Activated CD8-positive, alpha-beta T cell treated with anti-CD3 and anti-CD28 coated beads, Interleukin-2, amount 10 ng/mL, durations not matched to agents 7 days and 5 days (primary cell): ENCODE data around the gene SLC30A3. TPM values are rescaled to one million over a fixed set of nuclear protein-coding genes. Genes with fewer than 3 reads are reported as not detected.

Experiments used
- ATAC-seq: fragments of 150-1000 bp; cut with Tn5 transposase; one replicate; pipeline ENCODE4 v1.10.0; 2021; ENCODE audit warnings: moderate library complexity
- CTCF ChIA-PET: fragments of 350-600 bp; sonication (Branson Sonifier 250); formaldehyde crosslinking; loops from one replicate; lab custom pipeline; 2021; ENCODE audit warnings: antibody characterized with exemption; lab: Charles Lee
- POLR2A ChIA-PET: fragments of 350-600 bp; sonication (Branson Sonifier 250); formaldehyde crosslinking; loops from one replicate; lab custom pipeline; 2021; ENCODE audit warnings: antibody characterized with exemption; lab: Charles Lee
- DNase-seq: peaks from one replicate; pipeline ENCODE4 v3.0.0-alpha.2; 2020
- H3K27ac Mint-ChIP-seq: one replicate; pipeline ENCODE4 v1.8.0; 2021; ENCODE audit warnings: mild to moderate bottlenecking, mixed read lengths
- H3K27me3 Mint-ChIP-seq: one replicate; pipeline ENCODE4 v1.8.0; 2021; ENCODE audit warnings: low read depth, mixed read lengths
- H3K36me3 Mint-ChIP-seq: one replicate; pipeline ENCODE4 v1.8.0; 2021; ENCODE audit warnings: low read depth, mixed read lengths
- H3K4me1 Mint-ChIP-seq: one replicate; pipeline ENCODE4 v1.8.0; 2021; ENCODE audit warnings: low read depth, mixed read lengths
- H3K4me3 Mint-ChIP-seq: one replicate; pipeline ENCODE4 v1.8.0; 2021; ENCODE audit warnings: mild to moderate bottlenecking, mixed read lengths
- H3K9me3 Mint-ChIP-seq: one replicate; pipeline ENCODE4 v1.8.0; 2022; ENCODE audit warnings: mixed read lengths; ENCODE audit not compliant: insufficient read depth
- total RNA-seq, 2 experiments: library from RNA; stranded (reverse); gene quantifications; one replicate each; pipeline ENCODE4 v1.2.3, GENCODE V29; 2021

Gene SLC30A3, protein sequence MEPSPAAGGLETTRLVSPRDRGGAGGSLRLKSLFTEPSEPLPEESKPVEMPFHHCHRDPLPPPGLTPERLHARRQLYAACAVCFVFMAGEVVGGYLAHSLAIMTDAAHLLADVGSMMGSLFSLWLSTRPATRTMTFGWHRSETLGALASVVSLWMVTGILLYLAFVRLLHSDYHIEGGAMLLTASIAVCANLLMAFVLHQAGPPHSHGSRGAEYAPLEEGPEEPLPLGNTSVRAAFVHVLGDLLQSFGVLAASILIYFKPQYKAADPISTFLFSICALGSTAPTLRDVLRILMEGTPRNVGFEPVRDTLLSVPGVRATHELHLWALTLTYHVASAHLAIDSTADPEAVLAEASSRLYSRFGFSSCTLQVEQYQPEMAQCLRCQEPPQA
- not detected for total RNA-seq

- peak; percentile 76 for DNase-seq
- peaks cover 26% of the 10 kb centered on the region for H3K4me1 Mint-ChIP-seq
- ChIA-PET CTCF (interaction anchor here (1.6 to 6.1 kb wide), 4 partner anchors 14 to 93 kb away, joined by 3 to 90 read pairs (median 25); partner anchors contain the start of gene TRIM54), POLR2A (interaction anchor here (1.3 to 2.3 kb wide), 2 partner anchors 14 to 212 kb away, joined by 3 to 7 read pairs; no protein-coding TSS in a partner anchor)
- peak; percentile 84 for ATAC-seq
- H3K36me3 Mint-ChIP-seq: no peaks in the 10 kb centered on the region
- H3K27me3 Mint-ChIP-seq: peaks cover 46% of the 10 kb centered on the region
- no peaks in the 10 kb centered on the region for H3K9me3 Mint-ChIP-seq
- peak within 1 kb of the TSS; percentile 35 for H3K27ac Mint-ChIP-seq
- peak within 1 kb of the TSS; percentile 76 for H3K4me3 Mint-ChIP-seq
These were observed at the start of gene SLC30A3 for GRCh38 chr2:27262379-27263286. Gene SLC30A3 (minus strand): TSS chr2:27263047. CDS start chr2:27262906, 141 bp downstream.

- no peak for ATAC-seq
- CTCF ChIA-PET: interaction anchor here (0.9 to 2.8 kb wide), 3 partner anchors 9 to 32 kb away, joined by 3 to 13 read pairs (median 3); no protein-coding TSS in a partner anchor
These were observed 49.3 kb upstream of the SLC30A3 start for GRCh38 chr2:27312152-27312551.

GRCh38 chr2:27309651-27310050, 46.8 kb upstream of the SLC30A3 start:
- Mint-ChIP-seq H3K27ac (no peak overlapping the region), H3K4me1 (peaks cover 8% of the 10 kb centered on the region), H3K36me3 (peaks cover 9% of the 10 kb centered on the region), H3K27me3 (peaks cover 2% of the 10 kb centered on the region), H3K4me3 (no peak overlapping the region), H3K9me3 (no peaks in the 10 kb centered on the region)
- ChIA-PET CTCF (no interaction called here), POLR2A (interaction anchor here (2.1 kb wide), 1 partner anchor 13 kb away, joined by 6 read pairs; the partner anchor contains the start of gene MPV17)
- ATAC-seq (no peak), DNase-seq (no peak)

More at GRCh38 chr2:27312152-27312551, 49.3 kb upstream of the SLC30A3 start:
- Mint-ChIP-seq H3K27ac (no peak overlapping the region), H3K4me3 (no peak overlapping the region), H3K36me3 (peaks cover 9% of the 10 kb centered on the region), H3K27me3 (no peaks in the 10 kb centered on the region), H3K9me3 (no peaks in the 10 kb centered on the region), H3K4me1 (no peaks in the 10 kb centered on the region)
- POLR2A ChIA-PET: no interaction called here
- no peak for DNase-seq

- H3K36me3 Mint-ChIP-seq: peaks cover 9% of the 10 kb centered on the region
These were observed 45.6 kb upstream of the SLC30A3 start, which contains the start of gene UCN for GRCh38 chr2:27308359-27308881. Gene UCN (minus strand): TSS chr2:27308445. CDS start chr2:27307895, 550 bp downstream.

GRCh38 chr2:27307545-27308358, 44.9 kb upstream of the SLC30A3 start:
- Mint-ChIP-seq H3K4me1 (peaks cover 11% of the 10 kb centered on the region), H3K27ac (no peak overlapping the region), H3K9me3 (no peaks in the 10 kb centered on the region), H3K4me3 (no peak overlapping the region), H3K27me3 (peaks cover 4% of the 10 kb centered on the region), H3K36me3 (peaks cover 9% of the 10 kb centered on the region)
- DNase-seq: no peak
- ATAC-seq: no peak
- POLR2A ChIA-PET: no interaction called here
- CTCF ChIA-PET: no interaction called here

More at GRCh38 chr2:27308359-27308881, 45.6 kb upstream of the SLC30A3 start, which contains the start of gene UCN:
- Mint-ChIP-seq H3K27ac (no peak within 1 kb of the TSS), H3K4me3 (no peak within 1 kb of the TSS), H3K9me3 (no peaks in the 10 kb centered on the region), H3K4me1 (peaks cover 8% of the 10 kb centered on the region), H3K27me3 (peaks cover 4% of the 10 kb centered on the region)
- CTCF ChIA-PET: no interaction called here
- ATAC-seq: no peak
- POLR2A ChIA-PET: no interaction called here
- no peak for DNase-seq

- no peak overlapping the region for H3K27ac Mint-ChIP-seq
- peaks cover 8% of the 10 kb centered on the region for H3K36me3 Mint-ChIP-seq
- DNase-seq: no peak
- ChIA-PET POLR2A (no interaction called here), CTCF (no interaction called here)
- no peaks in the 10 kb centered on the region for H3K9me3 Mint-ChIP-seq
- H3K27me3 Mint-ChIP-seq: peaks cover 4% of the 10 kb centered on the region
- H3K4me1 Mint-ChIP-seq: peaks cover 13% of the 10 kb centered on the region
- no peak for ATAC-seq
- no peak overlapping the region for H3K4me3 Mint-ChIP-seq
These were observed 44.4 kb upstream of the SLC30A3 start for GRCh38 chr2:27307287-27307544.

DNA sequence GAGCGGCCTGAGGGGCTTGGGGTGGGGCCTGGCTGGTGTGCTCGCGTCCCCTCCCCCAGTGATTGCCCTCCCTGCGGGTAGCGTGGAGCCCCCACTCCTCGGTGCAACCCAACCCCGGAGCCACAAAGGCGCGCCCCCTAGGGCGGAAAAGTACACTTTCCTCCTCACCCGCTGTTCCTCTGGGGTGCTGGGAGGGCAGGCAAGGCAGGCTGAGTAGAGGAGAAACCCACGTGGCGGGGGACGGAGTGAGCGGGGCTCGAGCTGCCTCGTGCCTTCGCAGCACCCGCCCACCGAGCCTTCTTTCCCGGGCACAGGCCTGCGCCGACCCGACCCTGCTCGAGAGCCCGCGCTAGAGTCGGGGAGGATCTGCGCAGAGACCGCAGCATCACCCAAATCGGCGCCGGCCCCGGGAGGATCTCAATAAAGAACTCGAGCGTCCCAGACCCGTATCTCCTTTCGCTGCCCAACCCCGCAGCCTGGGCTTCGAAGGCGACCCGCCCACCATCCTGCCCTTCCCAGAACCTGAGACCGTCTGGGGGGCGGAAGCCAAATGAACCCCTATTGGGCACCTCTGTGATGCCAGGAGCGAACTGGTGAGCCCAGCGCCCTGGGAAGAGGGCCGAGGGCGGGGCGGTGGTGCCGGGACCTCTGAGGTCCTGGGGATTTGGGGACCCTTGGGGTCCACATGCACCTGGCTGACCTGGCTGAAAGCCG, 43.9 kb upstream of the SLC30A3 start:
- Mint-ChIP-seq H3K4me1 (peaks cover 13% of the 10 kb centered on the region), H3K27ac (no peak overlapping the region), H3K36me3 (peaks cover 7% of the 10 kb centered on the region), H3K9me3 (no peaks in the 10 kb centered on the region), H3K27me3 (peaks cover 4% of the 10 kb centered on the region), H3K4me3 (peak overlapping the region; percentile 56)
- DNase-seq (peak; percentile 52), ATAC-seq (peak; percentile 73)
- CTCF ChIA-PET: interaction anchor here (0.9 kb wide), 1 partner anchor 27 kb away, joined by 3 read pairs; no protein-coding TSS in a partner anchor
- POLR2A ChIA-PET: interaction anchor here (1.0 kb wide), 1 partner anchor 173 kb away, joined by 3 read pairs; no protein-coding TSS in a partner anchor

DNA sequence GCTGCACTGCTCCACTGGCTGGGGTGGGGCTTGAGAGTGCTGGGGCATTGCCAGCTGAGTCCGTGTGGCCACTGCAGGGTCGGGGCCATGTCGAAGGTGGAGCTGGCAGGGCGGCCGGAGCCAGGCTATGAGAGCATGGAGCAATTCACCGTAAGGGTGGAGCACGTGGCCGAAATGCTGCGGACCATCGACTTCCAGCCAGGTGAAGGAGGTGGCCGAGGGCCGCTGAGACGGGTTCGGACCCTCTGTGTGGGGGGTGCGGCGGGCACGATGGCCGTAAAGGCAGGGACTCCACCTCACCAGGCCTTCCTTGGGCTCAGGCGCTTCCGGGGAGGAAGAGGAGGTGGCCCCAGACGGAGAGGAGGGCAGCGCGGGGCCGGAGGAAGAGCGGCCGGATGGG, 43.3 kb upstream of the SLC30A3 start:
- ChIA-PET CTCF (interaction anchor here (0.9 kb wide), 1 partner anchor 27 kb away, joined by 3 read pairs; no protein-coding TSS in a partner anchor), POLR2A (interaction anchor here (1.0 kb wide), 1 partner anchor 173 kb away, joined by 3 read pairs; no protein-coding TSS in a partner anchor)
- peaks cover 13% of the 10 kb centered on the region for H3K4me1 Mint-ChIP-seq
- H3K36me3 Mint-ChIP-seq: peaks cover 5% of the 10 kb centered on the region
- no peak for ATAC-seq
- H3K9me3 Mint-ChIP-seq: no peaks in the 10 kb centered on the region
- peaks cover 4% of the 10 kb centered on the region for H3K27me3 Mint-ChIP-seq
- H3K4me3 Mint-ChIP-seq: peak overlapping the region; percentile 56
- DNase-seq: no peak
- H3K27ac Mint-ChIP-seq: no peak overlapping the region

GRCh38 chr2:27305516-27305915, 42.7 kb upstream of the SLC30A3 start:
- no peak for ATAC-seq
- H3K27ac Mint-ChIP-seq: peak overlapping the region; percentile 3
- no peak overlapping the region for H3K4me3 Mint-ChIP-seq
- ChIA-PET POLR2A (interaction anchor here (1.0 kb wide), 1 partner anchor 172 kb away, joined by 3 read pairs; no protein-coding TSS in a partner anchor), CTCF (interaction anchor here (0.9 kb wide), 1 partner anchor 26 kb away, joined by 3 read pairs; no protein-coding TSS in a partner anchor)
- no peak for DNase-seq
- H3K36me3 Mint-ChIP-seq: peaks cover 5% of the 10 kb centered on the region
- peaks cover 4% of the 10 kb centered on the region for H3K27me3 Mint-ChIP-seq
- H3K9me3 Mint-ChIP-seq: no peaks in the 10 kb centered on the region
- peaks cover 13% of the 10 kb centered on the region for H3K4me1 Mint-ChIP-seq
